Stimulated activated naive B cell treated with anti-CD40 and anti-IgM and Interleukin-4, amounts not matched to agents 10 μg/mL and 1 μg/mL and 100 μg/mL, for 72 hours (primary cell): ENCODE measurements around the gene MBD4.
"Not testable (repeated sequence)": the region's sequence is repeated elsewhere in the genome, so short reads cannot be mapped to it uniquely, and the experiment has no call there.

Experiments used
- ATAC-seq, 2 donors: fragments of 150-1000 bp; cut with Tn5 transposase; replicated peaks; 2 replicates each; pipeline ENCODE4 v1.10.0; 2021; ENCODE audit warnings: moderate library complexity in 1 of 2
- DNase-seq: peaks from one replicate; pipeline ENCODE4 v3.0.0; 2021
- H3K27ac Mint-ChIP-seq: one replicate; pipeline ENCODE4 v1.8.0; 2022; ENCODE audit warnings: mild to moderate bottlenecking, mixed read lengths
- H3K27me3 Mint-ChIP-seq, 2 donors: one replicate each; pipeline ENCODE4 v1.8.0; 2022; ENCODE audit warnings: mixed read lengths in 2 of 2
- H3K36me3 Mint-ChIP-seq, 2 donors: one replicate each; pipeline ENCODE4 v1.8.0; 2022; ENCODE audit warnings: mixed read lengths in 2 of 2, mild to moderate bottlenecking in 1 of 2
- H3K4me1 Mint-ChIP-seq, 2 donors: one replicate each; pipeline ENCODE4 v1.8.0; 2022; ENCODE audit warnings: mixed read lengths in 2 of 2, mild to moderate bottlenecking in 1 of 2
- H3K4me3 Mint-ChIP-seq, 2 donors: one replicate each; pipeline ENCODE4 v1.8.0; 2022; ENCODE audit warnings: mild to moderate bottlenecking in 2 of 2, mixed read lengths in 2 of 2, moderate library complexity in 1 of 2
- H3K9me3 Mint-ChIP-seq, 2 donors: one replicate each; pipeline ENCODE4 v1.8.0; 2022; ENCODE audit warnings: mixed read lengths in 2 of 2, mild to moderate bottlenecking in 1 of 2

The MBD4 gene

DNA sequence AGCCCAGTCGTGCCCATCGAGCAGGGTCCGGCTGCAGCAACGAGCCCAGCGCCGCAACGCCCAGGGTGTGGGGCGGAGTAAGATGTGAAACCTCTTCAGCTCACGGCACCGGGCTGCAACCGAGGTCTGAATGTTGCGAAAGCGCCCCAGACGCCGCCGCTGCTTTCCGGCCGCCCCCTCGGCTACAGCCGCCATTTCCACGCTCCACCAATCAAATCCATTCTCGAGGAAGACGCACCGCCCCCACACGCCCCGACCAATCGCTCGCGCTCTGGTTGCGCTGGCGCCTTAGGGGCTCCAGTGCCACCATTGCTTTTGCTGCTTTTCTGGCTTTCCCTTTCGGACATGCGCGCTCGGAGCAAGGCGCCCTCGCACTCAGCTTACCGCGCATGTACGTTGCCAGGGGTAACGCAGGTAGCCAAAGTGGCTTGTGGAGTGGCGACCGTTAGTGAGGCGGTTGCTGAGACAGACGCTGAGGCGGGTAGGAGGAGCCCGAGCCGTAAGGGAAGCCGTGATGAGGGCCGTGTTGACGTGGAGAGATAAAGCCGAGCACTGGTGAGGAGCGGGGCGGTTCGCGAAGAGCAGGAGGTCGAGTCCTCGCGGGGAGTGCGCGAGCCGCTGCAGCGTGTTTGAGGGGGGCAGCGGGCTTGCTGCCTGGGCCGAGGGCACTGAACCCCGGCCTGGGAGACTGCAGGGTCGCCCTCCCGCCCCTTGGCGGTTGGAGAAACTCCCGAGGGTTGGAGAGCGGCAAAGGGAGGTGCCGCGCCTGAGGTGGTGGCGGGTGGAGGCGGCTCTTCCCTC is at the start of gene MBD4, which contains the start of gene IFT122:
TSS of gene MBD4 (minus strand) at position 132 of the 801 bp plus-strand sequence. CDS start at position 17, 115 bp downstream.
TSS of gene IFT122 (plus strand) at position 408 of the 801 bp plus-strand sequence. CDS start at position 515, 107 bp downstream.
- H3K9me3 Mint-ChIP-seq = no peaks in the 10 kb centered on the region
- H3K4me3 Mint-ChIP-seq = peak within 1 kb of the TSS; percentile 86 to 92
- DNase-seq = peak; percentile 99
- peaks cover 39 to 53% of the 10 kb centered on the region in 2 donors for H3K4me1 Mint-ChIP-seq
- H3K27me3 Mint-ChIP-seq = no peaks in the 10 kb centered on the region
- peaks cover 19 to 23% of the 10 kb centered on the region in 2 donors for H3K36me3 Mint-ChIP-seq
- ATAC-seq = peak; percentile 90
- H3K27ac Mint-ChIP-seq = peak within 1 kb of the TSS; percentile 97

DNA sequence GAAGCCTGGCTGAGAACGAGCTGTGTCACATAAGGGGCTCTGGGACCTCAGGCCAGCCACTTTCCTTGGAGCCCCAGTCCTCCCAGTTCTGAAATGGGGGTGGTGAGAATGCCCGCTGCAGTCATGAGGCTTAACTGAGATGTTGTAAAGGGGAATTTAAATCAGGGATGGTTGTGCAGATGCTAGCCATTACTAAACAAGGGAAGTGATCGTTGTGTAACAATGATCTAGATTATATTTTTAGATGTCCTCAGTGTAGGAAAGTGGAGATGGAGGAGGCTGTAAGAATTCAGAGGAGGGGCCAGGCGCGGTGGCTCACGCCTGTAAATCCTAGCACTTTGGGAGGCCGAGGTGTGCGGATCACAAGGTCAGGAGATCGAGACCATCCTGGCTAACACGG is 49.5 kb upstream of the MBD4 start:
- not testable (repeated sequence) for H3K27ac Mint-ChIP-seq, H3K9me3 Mint-ChIP-seq, H3K4me3 Mint-ChIP-seq, ATAC-seq, H3K4me1 Mint-ChIP-seq, H3K27me3 Mint-ChIP-seq, DNase-seq
- H3K36me3 Mint-ChIP-seq = peaks cover 17 to 22% of the 10 kb centered on the region in 2 donors

DNA sequence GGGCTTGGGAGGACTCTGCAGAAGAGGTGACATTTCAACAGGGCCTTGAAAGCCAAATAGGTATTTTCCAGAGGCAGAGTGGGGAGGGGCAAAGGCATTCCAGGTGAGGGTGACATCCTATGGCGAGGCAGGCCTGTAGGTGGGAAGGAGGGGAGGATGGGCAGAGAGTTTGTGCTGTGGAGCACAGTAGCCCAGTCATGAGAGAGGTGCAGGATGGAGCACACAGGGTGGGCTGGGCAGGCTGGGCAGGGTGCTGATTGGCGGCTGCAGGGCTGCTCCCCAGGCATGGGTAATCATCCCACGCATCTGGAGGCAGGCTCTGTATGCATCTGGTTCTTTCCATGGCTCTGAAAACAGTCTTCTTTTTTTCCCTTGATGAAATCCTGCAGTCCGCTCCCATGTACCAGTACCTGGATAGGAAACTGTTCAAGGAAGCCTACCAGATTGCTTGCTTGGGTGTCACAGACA is 48.2 kb upstream of the MBD4 start:
- not testable (repeated sequence) for H3K4me1 Mint-ChIP-seq, H3K4me3 Mint-ChIP-seq, H3K27ac Mint-ChIP-seq, DNase-seq, H3K27me3 Mint-ChIP-seq, ATAC-seq, H3K9me3 Mint-ChIP-seq
- peaks cover 16 to 30% of the 10 kb centered on the region in 2 donors for H3K36me3 Mint-ChIP-seq

DNA sequence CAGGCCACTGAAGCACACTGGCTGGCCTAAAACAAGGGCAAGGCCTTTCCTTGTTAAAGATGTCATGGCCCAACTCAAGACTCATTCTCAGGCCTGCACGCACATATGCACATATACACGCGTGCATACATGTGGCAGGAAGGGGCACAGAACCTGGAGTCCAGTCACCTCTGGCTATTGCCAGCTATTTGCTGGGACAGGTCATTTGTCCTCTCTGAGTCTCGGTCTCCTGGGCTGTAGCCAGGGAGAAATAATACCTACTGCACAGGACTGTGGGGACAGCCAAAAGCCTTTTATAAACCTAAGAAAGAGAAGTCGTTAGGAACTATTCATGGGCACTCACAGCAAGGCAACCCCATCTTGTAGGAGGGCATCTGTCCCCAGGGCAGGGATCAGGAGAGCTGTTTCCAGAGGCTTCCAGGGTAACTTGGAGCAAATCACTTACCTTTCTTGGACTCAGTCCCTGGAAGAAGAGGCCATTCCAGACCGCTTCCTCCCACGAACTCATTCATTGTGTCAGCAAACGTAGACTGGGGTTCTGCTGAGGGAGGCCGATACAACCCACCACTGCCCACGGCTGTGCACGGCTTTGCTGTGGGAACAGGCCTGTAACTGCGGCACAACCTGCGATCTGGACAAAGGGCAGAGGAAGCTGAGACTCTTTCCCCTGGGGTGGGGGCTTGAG is 47.6 kb upstream of the MBD4 start:
- ATAC-seq (no peak), DNase-seq (no peak)
- H3K36me3 Mint-ChIP-seq = peaks cover 14 to 31% of the 10 kb centered on the region in 2 donors
- H3K4me1 Mint-ChIP-seq = peaks cover 2 to 5% of the 10 kb centered on the region in 2 donors
- H3K4me3 Mint-ChIP-seq = no peak overlapping the region
- H3K9me3 Mint-ChIP-seq = no peaks in the 10 kb centered on the region
- peak overlapping the region; percentile 28 for H3K27ac Mint-ChIP-seq
- no peaks in the 10 kb centered on the region for H3K27me3 Mint-ChIP-seq

DNA sequence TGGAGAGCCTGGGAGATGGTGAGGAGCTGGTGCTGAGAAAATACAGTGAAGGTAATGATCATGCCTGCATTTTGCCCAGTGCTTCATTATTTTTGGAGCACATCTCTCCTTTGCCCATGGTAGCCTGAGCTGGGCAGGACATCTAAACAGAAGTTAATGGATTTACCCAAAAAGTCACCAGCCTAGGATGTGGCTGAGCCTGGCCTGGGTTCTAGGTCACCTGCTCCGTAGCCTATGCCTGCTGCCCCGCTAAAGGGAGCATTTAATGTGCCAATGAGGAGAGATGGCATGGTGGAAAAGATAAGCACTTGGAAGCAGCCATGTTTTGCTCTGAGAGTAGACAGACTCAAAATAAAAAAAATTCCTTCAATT is 46.9 kb upstream of the MBD4 start:
- DNase-seq (no peak), ATAC-seq (no peak)
- Mint-ChIP-seq H3K4me1 (peaks cover 2 to 5% of the 10 kb centered on the region in 2 donors), H3K9me3 (no peaks in the 10 kb centered on the region), H3K27me3 (no peaks in the 10 kb centered on the region), H3K36me3 (peaks cover 17 to 32% of the 10 kb centered on the region in 2 donors), H3K27ac (no peak overlapping the region), H3K4me3 (no peak overlapping the region)

DNA sequence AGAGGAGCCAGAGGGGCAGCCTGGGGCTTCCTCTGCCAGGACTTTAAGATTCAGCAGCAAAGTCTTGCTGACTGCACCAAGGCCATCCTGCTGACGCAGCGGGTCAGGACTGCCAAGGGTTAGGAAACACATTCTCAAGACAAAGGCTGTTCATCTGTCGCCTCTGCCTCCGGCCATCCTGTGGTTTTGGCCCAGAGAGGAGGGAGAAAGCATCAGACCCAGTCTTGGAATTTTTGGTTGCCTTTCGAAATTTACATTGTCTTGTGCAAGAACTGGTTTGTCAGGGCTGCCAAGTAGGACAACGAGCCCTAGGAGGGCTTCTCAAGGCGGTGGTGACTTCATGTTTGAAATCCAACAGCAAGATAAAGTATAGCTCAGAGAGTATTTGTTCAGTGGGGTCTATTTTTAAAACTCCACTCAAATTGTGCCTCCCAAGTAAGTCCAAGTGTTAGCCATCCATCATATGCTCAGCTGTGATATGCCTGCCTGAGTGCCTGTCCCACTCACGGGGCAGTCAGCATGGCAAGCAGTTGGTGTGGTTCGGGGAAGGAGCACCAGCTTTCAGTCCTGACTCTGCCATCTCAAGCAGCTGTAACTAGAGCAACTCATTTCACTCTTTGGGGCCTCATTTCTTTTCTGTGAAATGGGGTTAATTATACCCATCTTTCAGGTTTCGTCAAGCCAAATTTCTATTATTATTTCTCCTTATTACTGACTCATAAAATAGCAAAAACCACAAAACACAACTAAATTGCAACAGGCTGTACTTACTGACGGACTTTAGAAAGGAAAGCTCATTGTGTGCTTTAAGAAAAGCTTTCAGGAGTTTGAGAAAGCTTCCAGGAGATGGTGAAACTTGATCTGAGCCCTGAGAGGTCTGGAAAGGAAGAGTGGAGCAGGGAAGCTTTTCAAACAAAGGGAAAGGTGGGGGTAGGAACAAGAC is 46.2 kb upstream of the MBD4 start:
- Mint-ChIP-seq H3K27ac (peak overlapping the region; percentile 5), H3K4me1 (peaks cover 2 to 5% of the 10 kb centered on the region in 2 donors), H3K27me3 (no peaks in the 10 kb centered on the region), H3K4me3 (no peak overlapping the region), H3K9me3 (no peaks in the 10 kb centered on the region), H3K36me3 (peaks cover 23 to 32% of the 10 kb centered on the region in 2 donors)
- DNase-seq (no peak), ATAC-seq (no peak)

DNA sequence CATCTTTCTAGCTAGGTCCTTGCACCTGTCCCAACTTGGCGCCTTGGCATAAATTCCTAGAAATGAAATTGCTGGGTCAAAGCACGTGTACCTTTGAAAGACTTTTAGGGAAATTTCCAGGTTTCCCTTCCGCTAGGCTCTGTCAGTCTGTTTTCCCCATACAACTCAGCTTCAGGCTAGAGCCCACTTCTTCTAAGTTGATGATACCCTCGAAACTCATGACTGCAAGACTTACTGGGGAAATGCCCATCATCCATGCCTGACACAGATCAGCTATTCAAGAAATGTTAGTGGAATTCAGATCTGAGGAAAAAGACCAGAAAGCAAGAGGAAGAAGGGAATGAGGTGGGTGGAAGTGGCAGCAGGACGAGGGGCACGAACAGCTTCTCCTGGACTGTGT is 45.4 kb upstream of the MBD4 start:
- not testable (repeated sequence) for H3K27me3 Mint-ChIP-seq, H3K9me3 Mint-ChIP-seq, H3K4me3 Mint-ChIP-seq, H3K4me1 Mint-ChIP-seq, H3K27ac Mint-ChIP-seq, ATAC-seq, DNase-seq
- peaks cover 28 to 34% of the 10 kb centered on the region in 2 donors for H3K36me3 Mint-ChIP-seq

DNA sequence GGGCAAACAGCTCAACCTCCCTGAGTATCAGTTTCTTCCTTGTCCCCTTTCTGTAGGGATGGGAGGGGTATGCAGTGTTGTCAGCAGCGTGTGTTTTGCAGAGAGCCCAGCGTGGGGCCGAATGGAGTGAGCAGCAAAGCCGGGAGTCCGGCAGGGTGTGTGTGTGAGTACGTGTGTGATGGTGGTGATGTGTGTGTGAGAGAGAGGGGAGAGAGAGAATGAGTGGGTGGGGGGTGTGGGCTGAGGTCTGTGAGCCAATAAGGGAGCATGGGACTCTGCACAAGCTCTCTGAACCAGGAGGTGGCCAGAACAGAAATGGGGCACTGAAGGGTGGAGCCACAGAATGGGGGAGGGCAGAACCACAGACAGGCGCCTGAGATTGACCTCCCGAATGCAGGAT is 44.1 kb upstream of the MBD4 start:
- Mint-ChIP-seq H3K27me3 (no peaks in the 10 kb centered on the region), H3K9me3 (no peaks in the 10 kb centered on the region), H3K36me3 (peaks cover 33 to 37% of the 10 kb centered on the region in 2 donors), H3K4me1 (no peaks in the 10 kb centered on the region), H3K27ac (no peak overlapping the region), H3K4me3 (no peak overlapping the region)
- no peak for ATAC-seq
- no peak for DNase-seq

DNA sequence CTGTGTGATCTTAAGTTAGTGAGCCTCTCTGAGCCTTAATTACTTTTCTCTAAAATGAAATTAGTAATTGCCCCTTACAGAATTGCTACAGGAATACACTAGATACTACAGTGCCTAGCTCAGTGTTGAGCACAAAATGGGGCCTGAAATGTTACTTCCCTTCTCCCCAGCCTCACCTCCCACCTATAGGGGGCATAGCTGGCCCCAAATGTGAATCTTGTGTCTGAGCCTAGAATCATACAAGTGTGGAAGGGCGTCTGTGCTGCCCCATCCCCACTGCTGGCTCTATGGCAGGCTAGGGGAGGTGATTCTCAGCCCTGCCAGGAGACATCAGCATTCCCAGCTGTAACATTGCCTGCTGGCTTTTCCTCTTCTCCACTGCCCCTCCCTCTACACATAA is 43.0 kb upstream of the MBD4 start:
- Mint-ChIP-seq H3K9me3 (no peaks in the 10 kb centered on the region), H3K27me3 (no peaks in the 10 kb centered on the region), H3K36me3 (peaks cover 33 to 37% of the 10 kb centered on the region in 2 donors), H3K4me1 (no peaks in the 10 kb centered on the region), H3K4me3 (no peak overlapping the region), H3K27ac (no peak overlapping the region)
- ATAC-seq = no peak
- DNase-seq = no peak

DNA sequence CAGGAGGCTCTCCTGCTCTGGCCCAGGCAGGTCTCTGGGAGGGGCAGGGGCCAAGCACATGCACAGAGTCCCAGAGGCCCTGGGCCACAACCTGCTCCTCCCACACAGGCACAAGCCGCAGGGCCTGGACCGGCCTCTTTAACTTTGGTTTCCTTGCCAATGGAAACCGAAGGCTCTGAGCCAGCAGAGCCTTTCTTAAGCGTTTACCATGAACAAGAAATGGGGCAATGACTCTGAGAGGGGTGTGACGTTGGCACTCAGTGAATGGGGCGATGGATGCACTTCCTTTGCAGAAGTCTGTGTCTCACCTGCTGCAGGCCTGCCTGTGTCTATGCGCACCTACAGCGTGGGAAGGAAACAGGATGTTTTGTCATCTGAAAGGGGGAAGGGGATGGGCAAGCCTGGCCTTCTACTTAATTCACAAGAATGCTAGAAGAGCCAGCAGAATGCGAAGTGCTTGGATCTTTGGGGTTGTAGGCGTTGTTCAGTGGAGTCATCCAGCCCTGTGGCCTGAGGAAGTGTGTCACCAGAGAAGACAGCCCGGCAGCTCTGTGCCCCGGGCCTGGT is 42.1 kb upstream of the MBD4 start:
- peaks cover 37 to 41% of the 10 kb centered on the region in 2 donors for H3K36me3 Mint-ChIP-seq
- DNase-seq = no peak
- H3K27ac Mint-ChIP-seq = no peak overlapping the region

DNA sequence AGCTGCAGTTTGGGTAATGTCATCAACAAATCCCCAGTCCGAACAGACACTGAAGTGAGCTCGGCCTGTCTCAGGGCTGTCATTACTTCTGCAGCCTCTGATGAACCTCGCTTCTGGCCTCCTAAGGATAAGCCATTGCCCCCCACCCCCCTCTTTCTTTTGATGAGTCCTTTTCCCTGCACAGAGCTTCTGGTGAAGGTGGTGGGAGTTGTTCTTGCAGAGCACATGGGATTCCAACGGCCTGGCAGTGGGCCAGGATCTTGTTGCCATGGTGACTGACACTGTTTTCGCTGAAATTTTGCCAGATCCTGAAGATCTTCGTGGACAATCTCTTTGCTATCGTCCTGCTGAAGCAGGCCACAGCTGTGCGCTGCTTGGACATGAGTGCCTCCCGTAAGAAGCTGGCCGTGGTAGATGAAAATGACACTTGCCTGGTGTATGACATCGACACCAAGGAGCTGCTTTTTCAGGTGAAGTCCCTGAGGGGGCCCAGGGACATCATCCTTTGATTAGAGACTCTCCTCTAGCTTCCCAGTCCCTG is 41.5 kb upstream of the MBD4 start:
- DNase-seq, H3K27ac Mint-ChIP-seq, H3K4me3 Mint-ChIP-seq, H3K27me3 Mint-ChIP-seq, H3K4me1 Mint-ChIP-seq, H3K9me3 Mint-ChIP-seq, ATAC-seq: not testable (repeated sequence)
- H3K36me3 Mint-ChIP-seq = peaks cover 38 to 45% of the 10 kb centered on the region in 2 donors

More for the DNA sequence above, 42.1 kb upstream of the MBD4 start:
- Mint-ChIP-seq H3K9me3 (no peaks in the 10 kb centered on the region), H3K4me3 (no peak overlapping the region), H3K4me1 (no peaks in the 10 kb centered on the region), H3K27me3 (no peaks in the 10 kb centered on the region)
- ATAC-seq = no peak

DNA sequence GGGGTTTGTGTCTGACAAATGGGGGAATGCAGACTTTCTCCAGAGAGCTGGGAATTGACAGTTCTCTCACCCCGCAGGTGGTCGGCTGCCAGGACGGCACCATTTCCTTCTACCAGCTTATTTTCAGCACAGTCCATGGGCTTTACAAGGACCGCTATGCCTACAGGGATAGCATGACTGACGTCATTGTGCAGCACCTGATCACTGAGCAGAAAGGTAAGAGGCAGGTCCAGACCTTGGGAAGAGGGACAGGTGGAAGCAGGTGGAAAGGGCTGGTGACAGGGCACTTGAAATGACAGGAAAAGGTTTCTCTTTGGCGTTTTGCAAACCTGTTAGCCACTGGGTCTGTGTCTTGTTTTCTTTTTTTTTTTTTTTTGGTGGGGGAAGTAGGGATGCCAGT is 36.8 kb upstream of the MBD4 start:
- Mint-ChIP-seq H3K36me3 (peaks cover 23 to 52% of the 10 kb centered on the region in 2 donors), H3K4me1 (no peaks in the 10 kb centered on the region), H3K4me3 (no peak overlapping the region), H3K9me3 (no peaks in the 10 kb centered on the region), H3K27ac (no peak overlapping the region), H3K27me3 (no peaks in the 10 kb centered on the region)
- no peak for DNase-seq
- ATAC-seq = no peak

DNA sequence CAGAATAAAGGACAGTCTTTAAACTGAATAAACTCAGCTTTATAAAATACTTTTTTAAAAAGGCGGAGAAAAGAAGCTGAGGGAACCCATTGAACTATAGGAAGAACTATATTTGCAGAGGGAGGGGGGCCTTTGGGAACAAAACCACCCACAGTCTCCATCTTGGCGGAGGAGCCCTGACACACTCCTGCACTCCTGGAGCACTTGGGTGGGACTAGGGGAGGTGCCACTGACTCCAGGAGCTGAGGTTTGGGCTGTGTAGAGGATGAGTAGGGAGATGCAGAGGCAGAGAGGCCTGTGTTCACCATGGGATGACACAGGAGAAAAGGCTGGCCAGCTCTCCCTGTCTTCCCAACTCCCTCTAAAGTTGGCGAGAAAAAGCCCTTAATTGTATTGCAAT is 36.1 kb upstream of the MBD4 start:
- Mint-ChIP-seq H3K27ac (no peak overlapping the region), H3K4me1 (no peaks in the 10 kb centered on the region), H3K27me3 (no peaks in the 10 kb centered on the region), H3K9me3 (no peaks in the 10 kb centered on the region), H3K4me3 (no peak overlapping the region), H3K36me3 (peaks cover 21 to 51% of the 10 kb centered on the region in 2 donors)
- DNase-seq = no peak
- no peak for ATAC-seq
